HEK293 (cell line): ENCODE data around the gene KCNQ4.

ENCODE experiments used
- CTCF ChIP-seq: fragments of 450-650 bp; formaldehyde crosslinking; IDR thresholded peaks from 2 replicates; pipeline ENCODE4 v1.5.1; 2016; ENCODE audit warnings: missing biosample characterization, missing genetic modification characterization
- ZBTB26 ChIP-seq: fragments of 450-650 bp; formaldehyde crosslinking; optimal IDR thresholded peaks from 2 replicates; pipeline ENCODE3; 2016; ENCODE audit warnings: missing biosample characterization, mild to moderate bottlenecking, missing genetic modification characterization
- ZNF112 ChIP-seq: fragments of 450-650 bp; formaldehyde crosslinking; IDR thresholded peaks from 2 replicates; pipeline ENCODE4 v1.5.0; 2017; ENCODE audit warnings: missing biosample characterization, missing genetic modification characterization
- TF ChIP-seq, protein P1 (sequence below): fragments of 450-650 bp; formaldehyde crosslinking; IDR thresholded peaks from 2 replicates; pipeline ENCODE4 v1.5.1; 2016; ENCODE audit warnings: missing biosample characterization, missing genetic modification characterization

GRCh38 chr1:40793617-40794016 is 10.0 kb downstream of the KCNQ4 start:
- TF ChIP-seq CTCF (tag by site-specific recombination): no peak
- TF ChIP-seq, protein P1, sequence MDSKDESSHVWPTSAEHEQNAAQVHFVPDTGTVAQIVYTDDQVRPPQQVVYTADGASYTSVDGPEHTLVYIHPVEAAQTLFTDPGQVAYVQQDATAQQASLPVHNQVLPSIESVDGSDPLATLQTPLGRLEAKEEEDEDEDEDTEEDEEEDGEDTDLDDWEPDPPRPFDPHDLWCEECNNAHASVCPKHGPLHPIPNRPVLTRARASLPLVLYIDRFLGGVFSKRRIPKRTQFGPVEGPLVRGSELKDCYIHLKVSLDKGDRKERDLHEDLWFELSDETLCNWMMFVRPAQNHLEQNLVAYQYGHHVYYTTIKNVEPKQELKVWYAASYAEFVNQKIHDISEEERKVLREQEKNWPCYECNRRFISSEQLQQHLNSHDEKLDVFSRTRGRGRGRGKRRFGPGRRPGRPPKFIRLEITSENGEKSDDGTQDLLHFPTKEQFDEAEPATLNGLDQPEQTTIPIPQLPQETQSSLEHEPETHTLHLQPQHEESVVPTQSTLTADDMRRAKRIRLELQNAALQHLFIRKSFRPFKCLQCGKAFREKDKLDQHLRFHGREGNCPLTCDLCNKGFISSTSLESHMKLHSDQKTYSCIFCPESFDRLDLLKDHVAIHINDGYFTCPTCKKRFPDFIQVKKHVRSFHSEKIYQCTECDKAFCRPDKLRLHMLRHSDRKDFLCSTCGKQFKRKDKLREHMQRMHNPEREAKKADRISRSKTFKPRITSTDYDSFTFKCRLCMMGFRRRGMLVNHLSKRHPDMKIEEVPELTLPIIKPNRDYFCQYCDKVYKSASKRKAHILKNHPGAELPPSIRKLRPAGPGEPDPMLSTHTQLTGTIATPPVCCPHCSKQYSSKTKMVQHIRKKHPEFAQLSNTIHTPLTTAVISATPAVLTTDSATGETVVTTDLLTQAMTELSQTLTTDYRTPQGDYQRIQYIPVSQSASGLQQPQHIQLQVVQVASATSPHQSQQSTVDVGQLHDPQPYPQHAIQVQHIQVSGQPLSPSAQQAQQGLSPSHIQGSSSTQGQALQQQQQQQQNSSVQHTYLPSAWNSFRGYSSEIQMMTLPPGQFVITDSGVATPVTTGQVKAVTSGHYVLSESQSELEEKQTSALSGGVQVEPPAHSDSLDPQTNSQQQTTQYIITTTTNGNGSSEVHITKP (tag by site-specific recombination): no peak
- no peak for TF ChIP-seq ZNF112 (tag by site-specific recombination)
- no peak for TF ChIP-seq ZBTB26
